LNCaP clone FGC (cell line): ENCODE measurements around the gene PLCH2.

ENCODE experiments used
- DNase-seq: peaks from one replicate; pipeline ENCODE4 v3.0.0-alpha.2; 2011; ENCODE audit warnings: low read depth
- H3K4me3 ChIP-seq: 2 replicates; pipeline ENCODE4 v1.5.1; 2011; ENCODE audit warnings: mild to moderate bottlenecking, low read depth, low read length, control low read depth
- CTCF ChIP-seq: IDR thresholded peaks from 2 replicates; pipeline ENCODE4 v1.5.1; 2012; ENCODE audit warnings: mild to moderate bottlenecking; ENCODE audit not compliant: control insufficient read depth, insufficient read depth; ENCODE audit errors: extremely low read depth

PLCH2 gene

GRCh38 chr1:2502661-2503553, 26.8 kb downstream of the PLCH2 start:
- no peak for DNase-seq
- H3K4me3 ChIP-seq: no peak overlapping the region
- TF ChIP-seq CTCF: no peak

GRCh38 chr1:2503554-2504224, 27.6 kb downstream of the PLCH2 start:
- no peak for DNase-seq
- no peak overlapping the region for H3K4me3 ChIP-seq
- TF ChIP-seq CTCF: no peak

DNA sequence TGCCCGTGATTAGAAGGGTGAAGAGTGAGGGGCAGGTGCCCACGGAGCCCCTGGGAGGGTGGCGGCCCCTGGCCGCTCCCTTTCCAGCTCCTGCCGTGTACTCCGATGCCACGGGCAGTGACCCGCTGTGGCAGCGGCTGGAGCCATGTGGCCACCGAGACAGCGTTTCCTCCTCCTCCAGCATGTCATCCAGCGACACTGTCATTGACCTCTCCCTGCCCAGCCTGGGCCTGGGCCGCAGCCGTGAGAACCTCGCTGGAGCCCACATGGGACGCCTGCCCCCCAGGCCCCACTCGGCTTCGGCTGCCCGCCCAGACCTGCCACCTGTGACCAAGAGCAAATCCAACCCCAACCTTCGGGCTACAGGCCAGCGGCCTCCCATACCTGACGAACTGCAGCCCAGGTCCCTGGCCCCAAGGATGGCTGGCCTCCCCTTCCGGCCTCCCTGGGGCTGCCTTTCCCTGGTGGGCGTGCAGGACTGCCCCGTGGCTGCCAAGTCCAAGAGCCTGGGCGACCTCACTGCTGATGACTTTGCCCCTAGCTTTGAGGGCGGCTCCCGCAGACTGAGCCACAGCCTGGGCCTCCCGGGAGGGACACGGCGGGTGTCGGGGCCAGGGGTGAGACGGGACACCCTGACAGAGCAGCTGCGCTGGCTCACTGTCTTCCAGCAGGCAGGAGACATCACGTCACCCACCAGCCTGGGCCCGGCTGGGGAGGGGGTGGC, 28.3 kb downstream of the PLCH2 start:
- TF ChIP-seq CTCF: no peak
- DNase-seq: no peak
- H3K4me3 ChIP-seq: no peak overlapping the region

DNA sequence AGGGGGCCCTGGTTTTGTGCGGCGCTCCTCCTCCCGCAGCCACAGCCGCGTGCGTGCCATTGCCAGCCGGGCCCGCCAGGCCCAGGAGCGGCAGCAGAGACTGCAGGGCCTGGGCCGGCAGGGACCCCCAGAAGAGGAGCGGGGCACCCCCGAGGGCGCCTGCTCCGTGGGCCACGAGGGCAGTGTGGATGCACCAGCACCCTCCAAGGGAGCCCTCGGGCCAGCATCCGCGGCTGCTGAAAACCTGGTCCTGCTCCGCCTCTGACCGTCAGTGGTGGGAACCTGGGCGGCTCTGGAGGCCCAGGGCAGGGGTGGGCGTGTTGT, 28.8 kb downstream of the PLCH2 start:
- DNase-seq: no peak
- TF ChIP-seq CTCF: no peak

DNA sequence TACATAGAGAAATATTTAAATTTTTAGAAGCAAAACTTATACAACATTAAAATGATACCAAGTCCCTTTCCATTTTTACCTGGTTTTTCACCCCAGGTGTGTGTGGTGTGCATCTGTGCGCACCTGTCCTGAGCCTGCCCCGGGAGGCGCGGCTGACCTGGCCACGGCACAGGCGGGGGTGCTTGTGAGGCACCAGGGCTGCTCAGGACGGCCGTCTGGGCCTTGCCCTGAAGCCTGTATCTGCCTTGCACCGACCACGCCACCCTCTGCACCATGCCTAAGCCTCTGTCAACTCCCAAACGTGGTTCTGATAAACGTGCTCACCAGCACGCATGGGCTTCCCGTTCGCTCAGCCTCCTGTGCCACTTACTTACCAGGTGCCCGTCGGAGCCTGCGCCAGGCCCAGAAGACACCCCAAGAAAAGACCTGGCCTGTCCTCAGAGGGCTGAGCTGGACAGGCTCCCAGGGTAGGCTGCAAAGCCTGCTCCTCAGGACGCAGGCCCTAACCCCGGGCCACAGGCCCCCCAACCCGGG, 29.4 kb downstream of the PLCH2 start:
- DNase-seq: no peak
- TF ChIP-seq CTCF: no peak
- H3K4me3 ChIP-seq: no peak overlapping the region

More for the DNA sequence above, 28.8 kb downstream of the PLCH2 start:
- no peak overlapping the region for H3K4me3 ChIP-seq

DNA sequence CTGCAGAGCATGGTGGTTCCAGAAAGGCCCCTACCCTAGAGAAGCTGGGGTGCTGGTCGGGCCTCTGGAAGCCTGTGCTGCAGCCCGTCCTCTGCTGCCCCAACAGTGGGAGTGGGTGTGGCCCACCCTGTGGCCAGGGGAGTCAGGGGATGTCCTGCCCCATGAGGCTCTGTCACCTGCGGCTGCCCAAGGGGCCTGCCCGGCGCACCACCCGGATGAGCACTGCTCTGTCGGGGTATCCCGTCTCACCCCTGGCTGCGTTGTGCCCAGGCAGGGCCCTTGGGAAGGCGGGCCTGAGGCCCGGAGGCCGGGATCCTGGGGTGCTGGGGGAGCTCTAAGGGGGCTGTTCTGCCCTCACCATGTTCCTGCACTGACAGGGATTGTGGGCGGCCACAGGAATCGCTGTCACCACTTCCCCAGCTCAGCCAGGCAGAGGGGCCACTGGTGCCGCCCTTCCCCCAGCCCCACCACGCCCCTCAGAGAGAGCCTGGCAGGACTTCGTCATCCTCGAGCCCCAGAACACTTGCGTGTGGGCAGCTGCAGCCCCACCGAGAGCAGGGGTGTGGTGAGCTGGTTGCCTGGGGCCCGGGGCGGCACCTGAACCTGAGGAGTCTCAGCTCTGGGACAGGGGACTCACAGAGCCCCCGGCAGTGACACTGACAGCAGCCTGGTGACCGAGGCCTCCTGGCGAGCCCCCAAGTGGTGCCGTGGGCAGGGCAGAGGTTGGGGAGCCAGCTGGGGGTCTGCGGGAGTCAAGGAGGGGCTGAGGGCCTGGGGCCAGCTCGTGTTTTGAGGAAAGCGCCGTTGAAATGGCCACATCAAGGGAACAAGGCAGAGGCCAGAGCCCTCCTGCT, 30.1 kb downstream of the PLCH2 start:
- no peak for TF ChIP-seq CTCF
- no peak for DNase-seq
- no peak overlapping the region for H3K4me3 ChIP-seq
